Small intestine (tissue), 7 donors: ENCODE measurements around the gene TCTN1. TPM values are rescaled to one million over a fixed set of nuclear protein-coding genes. Genes with fewer than 3 reads are reported as not detected.
"Not testable (repeated sequence)": the region's sequence is repeated elsewhere in the genome, so short reads cannot be mapped to it uniquely, and the experiment has no call there.

Experiments used
- DNase-seq, 2 donors: peaks; one replicate each; pipeline versions ENCODE4 v3.0.0 to v3.0.0-alpha.2; 2013
- FAIRE-seq: peaks from 2 replicates; lab custom pipeline; 2012; peaks lifted over from hg19 to GRCh38; lab: Jason Lieb, UNC
- H3K27ac ChIP-seq, 3 donors: one replicate each; pipeline ENCODE4 v1.5.1; 2013; ENCODE audit warnings: low read length in 2 of 3, mild to moderate bottlenecking in 2 of 3, control low read depth in 1 of 3, inconsistent platforms in 1 of 3, low read depth in 1 of 3, moderate library complexity in 1 of 3
- H3K27me3 ChIP-seq, 3 donors: one replicate each; pipeline ENCODE4 v1.6.1; 2013; ENCODE audit warnings: low read length in 3 of 3, inconsistent platforms in 1 of 3; ENCODE audit not compliant: control insufficient read depth in 3 of 3, insufficient read depth in 3 of 3
- H3K36me3 ChIP-seq, 3 donors: one replicate each; pipeline ENCODE4 v1.6.1; 2013; ENCODE audit warnings: low read length in 3 of 3, inconsistent platforms in 1 of 3, low read depth in 1 of 3, mild to moderate bottlenecking in 1 of 3, moderate library complexity in 1 of 3; ENCODE audit not compliant: control insufficient read depth in 3 of 3, insufficient read depth in 2 of 3
- H3K4me1 ChIP-seq, 3 donors: one replicate each; pipeline ENCODE4 v1.6.1; 2013; ENCODE audit warnings: low read length in 2 of 3, inconsistent platforms in 1 of 3, low read depth in 1 of 3, mild to moderate bottlenecking in 1 of 3, moderate library complexity in 1 of 3; ENCODE audit not compliant: control insufficient read depth in 3 of 3, insufficient read depth in 2 of 3
- H3K4me3 ChIP-seq, 3 donors: one replicate each; pipeline ENCODE4 v1.5.1; 2013; ENCODE audit warnings: low read length in 3 of 3, control low read depth in 1 of 3, inconsistent platforms in 1 of 3, low read depth in 1 of 3, mild to moderate bottlenecking in 1 of 3, moderate library complexity in 1 of 3
- H3K9me3 ChIP-seq, 2 donors: one replicate each; pipeline ENCODE4 v1.6.1; 2013; ENCODE audit warnings: low read depth in 1 of 2, low read length in 1 of 2; ENCODE audit not compliant: control insufficient read depth in 2 of 2, insufficient read depth in 1 of 2
- whole genome bisulfite sequencing, 3 donors: extraction: QIAGEN DNeasy Blood & Tissue Kit; methylation state at CpG; one replicate each; pipeline ENCODE4 v1.1.7; 2013; 5-methylcytosine and 5-hydroxymethylcytosine counted together
- polyA plus RNA-seq, 4 donors: library from polyadenylated mRNA; stranded (reverse) in 3 of 4; unstranded in 1 of 4; fragments of 200-250 nt in 3 of 4; fragments of 120-200 nt in 1 of 4; gene quantifications; one replicate each; pipeline versions ENCODE4 v1.2.1 to v1.2.3, GENCODE V29; 2013
- donor health status: healthy with polysubstance abuse.
- donor health status: control.
- donor health status: control.
- donor health status: Bipolar disorder and iron deficiency.
- donor health status: healthy.

The TCTN1 gene
- polyA plus RNA-seq, 4 donors = 0.67 to 25.2 (median 3.6) TPM

DNA sequence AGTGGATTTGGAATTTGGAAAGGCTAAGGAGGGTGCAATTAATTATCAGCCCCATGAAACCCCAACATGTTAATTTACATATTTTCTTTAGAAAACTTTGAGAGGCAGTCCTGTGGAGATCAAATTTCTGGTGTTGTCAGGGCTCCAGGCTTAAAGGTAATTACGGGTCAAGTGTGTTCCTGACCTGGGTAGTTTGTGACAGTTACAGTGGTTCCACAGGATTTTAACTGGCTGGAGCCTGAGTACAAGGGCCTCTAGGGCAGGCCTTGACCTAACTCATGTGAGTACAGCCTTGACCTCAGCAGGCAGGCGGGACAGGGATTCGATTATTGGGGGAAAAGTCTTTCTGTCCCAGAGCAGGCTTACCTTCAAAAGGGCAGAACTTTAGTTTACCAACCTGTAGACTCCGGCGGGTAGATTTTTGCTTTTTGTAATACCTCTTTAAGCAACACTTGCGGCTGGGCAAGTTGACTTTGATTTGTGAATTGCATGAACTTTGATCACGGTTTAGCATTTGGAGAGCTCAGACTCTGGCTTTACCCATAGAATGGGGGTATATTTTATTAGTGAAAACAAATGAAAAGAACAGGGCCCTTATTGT, 22.4 kb upstream of the TCTN1 start:
- Histone ChIP-seq H3K27ac (peak overlapping the region; percentile 27 to 96 (median 44)), H3K4me1 (peaks cover 0 to 15% (median 7%) of the 10 kb centered on the region in 3 donors), H3K36me3 (no peaks in the 10 kb centered on the region), H3K27me3 (no peaks in the 10 kb centered on the region), H3K4me3 (no peak overlapping the region), H3K9me3 (no peaks in the 10 kb centered on the region)
- 13 to 62% (median 36%) methylated on average over 7 of the region's 7 CpGs for WGBS, 3 donors
- FAIRE-seq (no peak), DNase-seq (peak; percentile 48 to 63)

DNA sequence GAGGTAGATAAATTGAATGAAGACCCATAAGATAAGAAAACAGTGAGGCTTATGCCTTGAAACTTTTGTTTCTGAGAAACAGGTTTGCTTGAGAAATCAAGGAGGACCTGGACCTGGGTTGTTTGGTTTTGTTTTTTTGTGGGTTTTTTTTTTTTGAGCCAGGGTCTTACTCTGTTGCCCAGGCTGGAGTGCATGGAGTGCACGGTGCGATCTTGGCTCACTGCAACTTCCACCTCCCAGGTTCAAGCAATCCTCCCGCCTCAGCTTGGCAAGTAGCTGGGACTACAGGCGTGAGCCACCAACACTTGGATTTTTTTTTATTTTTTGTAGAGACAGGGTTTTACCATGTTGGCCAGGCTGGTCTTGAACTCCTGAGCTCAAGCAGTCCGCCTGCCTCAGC, 21.9 kb upstream of the TCTN1 start:
- no peaks in the 10 kb centered on the region for H3K27me3 ChIP-seq
- H3K4me3 ChIP-seq = no peak overlapping the region
- H3K36me3 ChIP-seq = no peaks in the 10 kb centered on the region
- H3K9me3 ChIP-seq = no peaks in the 10 kb centered on the region
- WGBS, 3 donors = 21 to 68% (median 35%) methylated on average over 5 of the region's 5 CpGs
- DNase-seq (no peak), FAIRE-seq (no peak)
- peaks cover 0 to 15% (median 7%) of the 10 kb centered on the region in 3 donors for H3K4me1 ChIP-seq
- peak overlapping the region in 2 of 3 donors; percentile 44 to 62 for H3K27ac ChIP-seq

DNA sequence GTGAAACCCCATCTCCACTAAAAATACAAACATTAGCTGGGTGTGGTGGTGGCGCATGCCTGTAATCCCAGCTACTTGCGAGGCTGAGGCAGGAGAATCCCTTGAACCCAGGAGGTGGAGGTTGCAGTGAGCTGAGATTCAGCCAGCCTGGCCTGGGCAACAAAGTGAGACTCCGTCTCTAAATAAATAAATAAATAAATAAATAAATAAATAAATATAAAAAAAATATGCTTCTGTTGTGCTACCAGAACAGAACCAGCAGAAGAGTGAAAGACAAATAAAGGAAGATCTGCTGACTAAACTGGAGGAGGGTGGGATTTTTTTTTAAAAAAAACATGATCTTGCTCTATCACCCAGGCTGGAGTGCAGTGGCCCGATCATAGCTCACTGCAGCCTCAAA, 21.0 kb upstream of the TCTN1 start:
- FAIRE-seq, DNase-seq: not testable (repeated sequence)
- 85 to 90% (median 88%) methylated on average over 4 of the region's 4 CpGs for WGBS, 3 donors

DNA sequence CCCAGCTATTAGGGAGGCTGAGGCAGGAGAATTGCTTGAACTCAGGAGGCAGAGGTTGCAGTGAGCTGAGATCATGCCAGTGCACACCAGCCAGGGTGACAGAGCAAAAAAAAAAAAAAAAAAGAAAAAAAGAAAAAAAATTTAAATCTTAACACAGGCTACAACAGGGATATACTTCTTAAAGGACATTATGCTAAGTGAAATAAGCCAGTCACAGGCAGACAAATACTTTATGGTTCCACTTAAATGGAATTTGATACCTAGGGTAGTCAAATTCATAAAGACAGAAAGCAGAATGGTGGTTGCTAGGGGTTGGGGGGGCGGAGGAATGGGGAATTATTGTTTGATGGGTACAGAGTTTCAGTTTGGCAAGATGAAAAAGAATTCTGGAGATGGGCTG, 16.0 kb upstream of the TCTN1 start:
- 79 to 90% (median 86%) methylated on average over 1 of the region's 1 CpG for WGBS, 3 donors
- Histone ChIP-seq H3K27ac (no peak overlapping the region), H3K36me3 (no peaks in the 10 kb centered on the region), H3K9me3 (no peaks in the 10 kb centered on the region), H3K4me1 (no peaks in the 10 kb centered on the region), H3K4me3 (no peak overlapping the region), H3K27me3 (no peaks in the 10 kb centered on the region)
- FAIRE-seq = no peak
- no peak for DNase-seq

More for the DNA sequence above, 21.0 kb upstream of the TCTN1 start:
- H3K4me1 ChIP-seq = peaks cover 0 to 15% (median 7%) of the 10 kb centered on the region in 3 donors
- H3K27me3 ChIP-seq, H3K36me3 ChIP-seq, H3K27ac ChIP-seq, H3K9me3 ChIP-seq, H3K4me3 ChIP-seq: not testable (repeated sequence)

DNA sequence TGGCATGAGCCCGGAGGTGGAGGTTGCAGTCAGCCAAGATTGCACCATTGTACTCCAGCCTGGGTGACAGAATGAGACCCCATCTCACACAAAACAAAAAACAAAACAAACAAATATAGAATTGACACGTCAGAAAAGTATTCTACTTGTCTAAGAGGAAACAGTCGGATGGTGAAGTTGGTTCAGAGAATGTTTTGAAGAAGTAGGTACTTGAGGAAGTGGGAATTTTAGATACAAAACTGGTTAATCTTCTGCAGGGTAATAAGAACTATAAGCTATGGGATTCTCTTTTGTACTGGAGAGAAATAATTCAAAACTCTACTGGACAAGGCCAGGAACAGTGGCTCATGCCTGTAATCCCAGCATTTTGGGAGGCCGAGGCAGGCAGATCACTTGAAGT, 14.6 kb upstream of the TCTN1 start:
- 82 to 85% (median 82%) methylated on average over 4 of the region's 4 CpGs for WGBS, 3 donors
- Histone ChIP-seq H3K36me3 (no peaks in the 10 kb centered on the region), H3K27me3 (no peaks in the 10 kb centered on the region), H3K4me3 (no peak overlapping the region), H3K9me3 (no peaks in the 10 kb centered on the region), H3K27ac (no peak overlapping the region), H3K4me1 (no peaks in the 10 kb centered on the region)
- no peak for DNase-seq
- no peak for FAIRE-seq

DNA sequence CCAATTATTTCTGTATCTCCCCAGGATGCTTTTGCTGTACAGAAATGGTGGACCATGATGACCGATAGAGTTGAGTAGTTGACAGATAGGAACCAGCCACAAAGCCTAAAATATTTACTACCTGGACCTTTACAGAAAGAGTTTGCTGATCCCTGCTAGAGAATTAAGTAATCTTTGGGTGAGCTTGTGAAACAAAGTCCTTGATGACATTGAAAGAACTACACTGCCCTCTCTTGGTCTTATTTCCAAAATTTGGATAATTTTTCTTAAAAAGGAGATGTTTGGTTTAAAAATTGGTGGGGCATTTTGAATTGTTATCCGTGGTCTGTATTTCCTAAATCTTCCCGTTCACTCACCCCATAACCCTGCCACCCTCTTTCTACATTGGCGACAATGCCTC, 13.7 kb upstream of the TCTN1 start:
- FAIRE-seq (no peak), DNase-seq (peak; percentile 50 to 52)

DNA sequence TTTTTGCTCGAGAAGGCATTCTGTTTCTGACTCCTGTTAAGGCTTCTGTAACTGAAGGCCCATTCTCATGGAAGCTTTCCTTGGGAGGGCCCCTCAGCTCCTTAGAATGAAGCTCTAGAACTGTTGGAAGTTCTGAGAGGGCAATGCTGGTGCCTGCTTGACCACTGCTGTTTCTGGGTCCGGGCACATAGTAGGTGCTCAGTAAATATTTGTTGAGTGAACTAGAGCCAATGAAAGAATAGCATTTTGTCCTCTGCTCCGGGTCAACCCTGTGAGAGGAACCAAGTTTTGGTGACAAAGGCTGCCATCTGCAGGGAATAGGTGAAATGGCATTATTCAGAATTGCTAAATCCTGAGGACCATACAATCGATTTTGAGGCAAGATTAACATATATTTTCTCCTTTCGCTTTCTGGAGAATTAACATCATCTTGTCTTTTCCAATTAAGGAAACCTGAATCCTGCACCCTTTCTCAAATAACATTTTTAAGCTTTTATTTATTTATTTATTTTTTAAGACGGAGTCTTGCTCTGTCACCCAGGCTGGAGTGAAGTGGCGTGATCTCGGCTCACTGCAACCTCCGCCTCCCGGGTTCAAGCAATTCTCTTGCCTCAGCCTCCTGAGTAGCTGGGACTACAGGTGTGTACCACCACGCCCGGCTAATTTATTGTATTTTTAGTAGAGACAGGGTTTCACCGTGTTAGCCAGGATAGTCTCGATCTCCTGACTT, 11.7 kb upstream of the TCTN1 start:
- H3K36me3 ChIP-seq, H3K27me3 ChIP-seq, H3K27ac ChIP-seq, H3K9me3 ChIP-seq, H3K4me3 ChIP-seq, FAIRE-seq, H3K4me1 ChIP-seq: not testable (repeated sequence)
- WGBS, 3 donors = 50 to 60% (median 56%) methylated on average over 14 of the region's 14 CpGs
- peak; percentile 60 to 73 for DNase-seq

More for the DNA sequence above, 13.7 kb upstream of the TCTN1 start:
- WGBS, 3 donors = 24 to 37% (median 26%) methylated on average over 4 of the region's 4 CpGs
- Histone ChIP-seq H3K27ac (no peak overlapping the region), H3K27me3 (no peaks in the 10 kb centered on the region), H3K36me3 (no peaks in the 10 kb centered on the region), H3K4me3 (no peak overlapping the region), H3K9me3 (no peaks in the 10 kb centered on the region), H3K4me1 (no peaks in the 10 kb centered on the region)

DNA sequence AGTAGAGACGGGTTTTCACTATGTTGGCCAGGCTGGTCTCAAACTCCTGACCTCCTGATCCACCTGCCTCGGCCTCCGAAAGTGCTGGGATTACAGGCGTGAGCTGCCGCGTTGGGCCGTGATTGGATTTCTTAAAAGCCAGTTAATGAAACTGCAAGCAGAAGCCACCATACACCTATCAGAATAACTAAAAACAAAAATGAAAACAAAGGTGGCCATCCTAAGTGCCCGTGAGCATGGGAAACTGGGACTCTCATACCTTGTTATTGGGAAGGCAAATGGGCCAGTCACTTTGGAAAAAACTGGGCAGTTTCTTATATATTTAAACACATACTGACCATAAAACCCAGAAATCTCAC, 7.7 kb upstream of the TCTN1 start:
- Histone ChIP-seq H3K27me3 (no peaks in the 10 kb centered on the region), H3K36me3 (no peaks in the 10 kb centered on the region), H3K4me3 (no peak overlapping the region), H3K9me3 (no peaks in the 10 kb centered on the region), H3K4me1 (no peaks in the 10 kb centered on the region), H3K27ac (peak overlapping the region in 1 of 3 donors; percentile 46)
- WGBS, 3 donors = 82 to 94% (median 85%) methylated on average over 8 of the region's 8 CpGs
- DNase-seq = no peak
- no peak for FAIRE-seq
